Measurements from ENCODE around the gene CCDC121.
"Not testable (repeated sequence)": the region's sequence is repeated elsewhere in the genome, so short reads cannot be mapped to it uniquely, and the experiment has no call there.

GRCh38 chr2:27626323-27626722, 2.5 kb downstream of the CCDC121 start:
- TF ChIP-seq CTCF (IDR thresholded peaks at IDR 0.05; ENCODE audit: low read length); EZH2 (IDR thresholded peaks at IDR 0.05; ENCODE audit: borderline replicate concordance, low read length): not testable (repeated sequence)

Data from OCI-LY1 (cell line).